HG02623 (cell line): ENCODE data around the gene LRRC49.
"Not testable (repeated sequence)": the region's sequence is repeated elsewhere in the genome, so short reads cannot be mapped to it uniquely, and the experiment has no call there.

Source experiments
- ATAC-seq: cut with Tn5 transposase; IDR thresholded peaks from one replicate; pipeline ENCODE4 v1.9.1; 2021; ENCODE audit warnings: moderate library complexity; ENCODE audit not compliant: unreplicated experiment

The LRRC49 gene

GRCh38 chr15:70866982-70867641, 25.5 kb upstream of the LRRC49 start:
- no peak for ATAC-seq

DNA sequence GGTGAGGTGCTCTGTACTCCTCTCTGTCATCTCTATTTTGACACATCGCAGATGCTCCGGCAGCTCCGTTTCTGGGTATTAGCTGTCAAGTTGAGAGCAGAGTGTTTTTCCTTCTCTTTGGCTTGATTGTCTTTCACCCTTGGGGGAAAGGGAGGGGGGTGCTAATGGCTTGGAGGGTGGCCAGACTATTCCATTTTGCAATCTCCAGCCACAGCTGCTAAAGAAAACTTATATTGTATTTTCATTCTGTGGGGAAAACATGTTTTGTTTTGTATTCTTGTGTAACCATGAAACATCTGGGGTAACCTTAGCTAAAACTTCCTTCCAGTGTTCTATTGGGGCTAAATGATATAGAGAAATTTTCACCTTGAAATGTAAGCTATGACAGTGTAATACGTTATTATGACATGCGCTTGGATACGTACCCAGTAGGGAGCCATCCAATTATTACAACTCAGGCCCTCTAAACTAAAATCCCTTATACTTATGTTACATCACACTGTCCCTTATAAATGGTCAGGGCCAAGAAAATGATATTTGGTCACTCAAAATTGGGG, 24.6 kb upstream of the LRRC49 start:
- ATAC-seq = no peak

DNA sequence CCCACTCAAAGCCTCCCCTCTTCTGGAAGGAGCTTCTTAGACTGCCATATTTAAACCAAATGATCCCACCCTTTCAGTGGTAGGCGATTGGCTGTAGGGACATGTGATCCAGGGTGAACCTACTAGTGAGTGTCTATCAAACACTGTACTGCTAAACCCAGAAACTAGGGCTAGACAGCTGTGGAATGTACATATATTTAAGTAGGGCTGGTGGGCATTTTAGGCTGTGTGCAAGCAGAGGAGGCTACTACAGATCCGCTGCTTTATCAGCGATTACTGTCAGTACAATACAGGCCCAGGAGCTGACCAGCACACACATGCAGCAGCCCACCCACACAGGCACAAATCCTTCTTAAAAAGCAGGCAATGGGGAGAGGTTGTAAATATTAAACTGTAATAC, 23.3 kb upstream of the LRRC49 start:
- ATAC-seq = no peak

DNA sequence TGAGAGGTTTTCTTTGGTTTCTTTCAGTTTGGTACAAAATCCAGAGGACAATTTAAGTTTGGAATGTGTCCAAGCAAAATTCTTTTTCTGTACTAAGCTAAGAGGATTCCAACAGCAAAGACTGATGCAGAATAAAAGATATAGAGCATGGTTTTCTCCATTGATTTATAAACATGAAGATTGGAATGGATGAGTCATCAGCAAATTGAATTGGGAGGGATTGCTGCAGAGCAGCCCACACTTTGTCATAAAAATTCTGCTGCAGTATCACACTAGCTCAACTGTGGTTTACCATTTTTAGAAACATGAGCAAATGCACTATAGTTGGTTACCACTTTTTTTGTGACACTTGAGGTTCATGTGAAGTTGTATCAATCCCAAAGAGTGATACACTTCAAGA, 22.6 kb upstream of the LRRC49 start:
- no peak for ATAC-seq

GRCh38 chr15:70871490-70871889, 21.1 kb upstream of the LRRC49 start:
- not testable (repeated sequence) for ATAC-seq

GRCh38 chr15:70873232-70874054, 19.2 kb upstream of the LRRC49 start:
- no peak for ATAC-seq

GRCh38 chr15:70875001-70875782, 17.4 kb upstream of the LRRC49 start:
- no peak for ATAC-seq

DNA sequence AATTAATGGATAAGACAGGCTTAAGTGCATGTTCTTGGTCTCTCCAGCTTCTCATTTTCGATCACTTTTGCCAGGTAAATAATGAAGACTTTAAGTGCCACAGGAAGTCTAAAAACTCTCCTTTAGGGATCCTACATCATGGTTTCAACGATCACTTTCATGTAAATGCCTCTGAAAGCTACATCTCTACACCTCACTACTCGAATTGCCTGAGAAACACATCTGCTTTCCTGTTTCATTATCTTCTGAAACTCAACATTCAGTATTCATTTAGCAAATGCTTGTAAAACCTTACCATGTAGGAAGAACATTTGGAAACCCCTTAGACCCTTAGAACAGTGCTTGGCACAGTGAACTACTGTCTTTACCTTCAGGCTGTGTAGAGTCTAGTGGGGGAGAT, 16.6 kb upstream of the LRRC49 start:
- no peak for ATAC-seq

DNA sequence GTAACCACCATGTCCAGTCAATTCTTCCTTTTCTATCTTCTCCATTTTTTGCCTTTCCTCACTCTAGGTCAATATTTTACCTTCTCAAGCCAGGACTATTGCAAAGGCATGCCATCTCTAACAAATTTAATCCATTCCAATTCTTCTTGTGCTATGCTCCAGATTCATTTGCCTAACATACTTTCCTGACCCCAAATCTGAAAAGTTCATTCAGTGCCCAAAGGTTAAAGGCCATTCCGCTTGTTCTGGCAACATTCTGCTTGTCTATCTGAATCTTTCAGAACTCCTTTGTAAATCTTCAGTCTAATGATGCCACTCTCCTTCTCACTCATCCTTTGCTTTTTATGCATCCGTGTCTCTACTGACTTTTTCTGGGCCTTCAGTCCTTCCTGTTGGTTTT, 15.9 kb upstream of the LRRC49 start:
- no peak for ATAC-seq

DNA sequence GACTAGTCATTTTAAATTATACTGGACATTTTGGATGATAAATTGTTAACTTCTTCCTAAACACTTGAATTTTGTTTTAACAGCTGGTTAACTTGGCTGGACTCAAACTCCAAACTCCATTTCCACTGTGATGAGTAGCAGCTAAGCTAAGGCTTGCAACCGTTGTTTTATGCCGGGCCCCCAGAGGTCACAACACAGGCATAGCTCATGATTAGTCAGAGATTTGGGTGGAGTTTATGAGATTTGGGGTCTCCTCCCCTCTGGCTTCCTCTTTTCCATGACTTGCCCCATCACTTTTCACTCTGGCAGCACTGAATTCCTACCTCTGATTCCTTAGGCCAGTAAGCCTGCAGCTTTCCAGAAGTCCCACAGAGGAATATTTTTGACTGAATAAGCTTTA, 13.2 kb upstream of the LRRC49 start:
- ATAC-seq = no peak

GRCh38 chr15:70880781-70881180, 11.8 kb upstream of the LRRC49 start:
- no peak for ATAC-seq

DNA sequence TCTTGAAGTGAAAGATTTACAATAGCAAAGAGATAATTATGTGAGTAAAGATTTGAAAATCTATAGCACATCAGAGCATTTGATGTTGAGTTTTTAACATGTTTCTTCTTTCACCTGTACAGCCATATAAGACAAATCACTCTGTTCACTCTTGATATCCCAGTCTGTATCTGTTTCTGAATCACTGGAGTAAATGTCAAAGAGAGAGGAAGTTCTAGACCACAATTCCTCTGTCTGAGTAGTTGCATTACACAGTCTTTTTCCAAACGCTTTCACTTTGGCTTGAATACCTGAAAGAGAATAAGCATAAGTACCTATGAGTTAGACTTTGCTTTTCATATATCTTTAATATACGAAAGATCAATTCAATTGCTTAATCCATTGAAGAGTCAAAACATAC, 10.3 kb upstream of the LRRC49 start:
- ATAC-seq = no peak

GRCh38 chr15:70892912-70893560, 410 bp downstream of the LRRC49 start:
- ATAC-seq = no peak

GRCh38 chr15:70902107-70902506, 9.5 kb downstream of the LRRC49 start:
- ATAC-seq = no peak

- no peak for ATAC-seq
Observed at GRCh38 chr15:70906842-70907241, 14.2 kb downstream of the LRRC49 start.

DNA sequence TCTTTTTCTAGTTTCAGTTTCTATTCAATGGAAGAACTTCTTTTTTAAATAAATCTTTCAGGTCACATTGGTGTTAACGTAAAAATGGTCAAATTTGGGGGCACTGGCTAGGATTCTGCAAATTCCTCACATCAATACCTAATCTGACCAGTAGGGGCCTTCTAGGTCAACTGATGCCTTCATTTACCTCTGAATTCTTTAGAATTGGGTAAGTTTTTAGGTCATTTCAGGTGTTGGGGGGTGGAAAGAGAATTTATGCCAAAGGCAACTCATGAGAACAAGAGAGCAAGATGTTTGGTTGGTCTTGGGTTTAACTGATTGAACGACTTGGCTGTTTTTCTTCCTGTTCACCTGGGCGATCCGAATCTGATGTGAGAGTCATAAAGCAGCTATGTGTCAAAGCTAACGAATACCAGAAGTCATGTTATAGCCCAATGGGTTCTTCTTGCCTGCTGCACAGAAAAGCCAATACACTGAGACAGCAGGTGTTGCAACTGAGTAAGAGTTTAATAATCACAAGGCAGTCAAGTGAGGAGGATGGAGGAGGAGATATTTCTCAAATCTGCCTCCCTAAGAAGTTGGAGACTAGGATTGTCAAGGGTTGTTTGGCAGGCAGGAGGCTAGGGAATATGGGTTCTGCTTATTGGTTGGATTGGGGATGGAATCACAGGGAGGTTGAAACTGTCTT, 15.3 kb downstream of the LRRC49 start:
- ATAC-seq = no peak

DNA sequence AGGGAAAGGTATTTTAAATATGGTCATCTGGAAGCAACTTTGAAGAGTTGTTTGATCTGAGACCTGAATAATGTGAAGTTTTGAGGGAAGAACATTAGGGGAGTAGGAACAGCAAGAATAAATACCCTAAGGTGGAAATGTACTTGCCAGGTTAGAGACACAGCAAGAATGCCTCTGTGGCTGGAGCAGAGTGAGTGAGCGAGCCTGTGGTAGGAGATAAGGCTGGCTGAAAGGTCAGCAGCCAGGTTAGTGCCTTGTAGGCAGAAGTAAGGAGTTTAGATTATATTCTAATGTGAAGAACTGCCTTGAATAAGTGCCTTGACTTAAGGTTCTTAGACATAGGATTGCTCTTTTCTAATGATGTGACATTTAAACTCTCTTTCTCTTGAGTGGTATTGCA, 18.3 kb downstream of the LRRC49 start:
- no peak for ATAC-seq

GRCh38 chr15:70912187-70912586, 19.6 kb downstream of the LRRC49 start:
- no peak for ATAC-seq

- no peak for ATAC-seq
Observed at GRCh38 chr15:70916531-70916930, 23.9 kb downstream of the LRRC49 start.

DNA sequence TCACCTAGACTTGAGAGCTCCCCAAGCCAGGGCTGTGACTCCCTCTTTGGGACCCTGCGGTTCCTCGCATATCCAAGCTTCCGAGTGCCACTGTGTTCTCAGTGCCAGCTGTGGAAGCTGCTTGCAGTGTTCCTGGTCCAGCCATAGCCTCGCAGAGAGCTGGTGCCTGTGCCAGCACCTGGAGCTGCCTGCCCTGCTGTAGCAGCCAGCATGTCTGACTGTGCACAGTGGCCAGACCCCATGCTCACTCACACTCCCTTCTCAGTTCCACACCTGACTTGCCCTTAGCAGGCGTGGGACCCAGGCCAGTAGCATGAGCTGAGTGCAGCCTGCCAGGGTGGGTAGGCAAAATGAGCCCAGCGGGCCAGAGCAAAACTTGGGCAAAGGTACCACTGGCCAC, 25.3 kb downstream of the LRRC49 start:
- ATAC-seq = no peak
